PFSK-1 (cell line): ENCODE measurements around the gene XRCC4.

Experiments
- FOXP2 ChIP-seq: optimal IDR thresholded peaks from 2 replicates; pipeline ENCODE3; 2011; ENCODE audit warnings: borderline replicate concordance, control low read depth, inconsistent platforms; ENCODE audit not compliant: insufficient read depth; ENCODE audit errors: extremely low read length, extremely low read depth
- POLR2AphosphoS5 ChIP-seq: IDR thresholded peaks from 2 replicates; pipeline ENCODE4 v1.6.1; 2012; ENCODE audit warnings: low read depth, mild to moderate bottlenecking, control low read depth, low read length, moderate library complexity
- REST ChIP-seq, 2 experiments: IDR thresholded peaks; 2 replicates each; pipeline versions ENCODE4 v1.6.1 to v1.8.0; 2011 to 2012; ENCODE audit warnings: low read depth in 2 of 2, low read length in 2 of 2, control low read depth in 1 of 2, inconsistent platforms in 1 of 2, mild to moderate bottlenecking in 1 of 2, moderate library complexity in 1 of 2; ENCODE audit not compliant: insufficient read depth in 1 of 2
- SIN3A ChIP-seq: IDR thresholded peaks from 2 replicates; pipeline ENCODE4 v1.6.1; 2012; ENCODE audit warnings: mild to moderate bottlenecking, low read length, moderate library complexity, borderline replicate concordance; ENCODE audit not compliant: insufficient read depth
- TAF1 ChIP-seq: IDR thresholded peaks from 2 replicates; pipeline ENCODE4 v1.6.1; 2012; ENCODE audit warnings: low read length, control low read depth, borderline replicate concordance; ENCODE audit not compliant: insufficient read depth

Gene XRCC4

DNA sequence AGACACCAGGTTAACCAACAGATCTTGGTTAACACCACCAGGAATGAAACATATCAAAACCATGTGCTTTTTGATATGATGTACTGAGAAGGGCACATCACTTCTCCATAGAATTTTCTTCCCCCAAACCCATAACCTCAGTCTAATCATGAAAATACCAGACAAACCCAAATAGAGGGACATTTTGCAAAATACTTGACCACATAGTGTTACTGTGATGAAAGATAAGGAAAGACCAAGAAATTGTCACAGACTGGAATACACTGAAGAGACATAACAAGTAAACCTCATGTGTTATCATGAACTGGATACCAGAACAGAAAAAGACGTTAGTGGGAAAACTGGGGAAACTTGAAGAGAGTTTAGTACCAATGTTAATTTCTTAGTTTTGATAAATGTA is 319.3 kb downstream of the XRCC4 start:
- no peak for TF ChIP-seq FOXP2
- TF ChIP-seq SIN3A = no peak
- TF ChIP-seq TAF1 = no peak
- no peak for TF ChIP-seq POLR2AphosphoS5
- no peak for TF ChIP-seq REST (IDR thresholded peaks at IDR 0.05; ENCODE audit: insufficient read depth in 1 of 2, low read depth in 2 of 2, low read length in 2 of 2)

GRCh38 chr5:83397658-83398057 is 320.3 kb downstream of the XRCC4 start:
- no peak for TF ChIP-seq REST (IDR thresholded peaks at IDR 0.05; ENCODE audit: insufficient read depth in 1 of 2, low read depth in 2 of 2, low read length in 2 of 2)
- no peak for TF ChIP-seq FOXP2
- no peak for TF ChIP-seq TAF1
- TF ChIP-seq POLR2AphosphoS5 = no peak

DNA sequence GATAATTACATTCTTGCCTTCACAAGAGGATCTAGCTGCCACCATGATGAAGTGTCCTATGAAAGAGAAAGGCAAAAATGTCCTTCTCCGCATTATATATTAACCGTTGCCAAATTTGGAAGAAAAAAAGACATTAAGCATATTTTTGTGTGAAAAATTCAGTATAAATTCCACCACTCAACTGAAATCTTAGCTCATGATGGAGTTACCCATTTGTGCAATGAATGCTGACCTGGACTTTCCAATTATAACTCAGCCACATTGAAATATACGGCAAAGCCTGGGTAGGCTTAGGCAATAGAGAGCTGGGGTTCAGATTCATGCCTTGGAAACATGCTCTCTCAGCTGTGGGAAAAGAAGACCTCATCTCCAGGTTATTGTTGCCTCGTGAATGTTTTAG is 322.9 kb downstream of the XRCC4 start:
- TF ChIP-seq FOXP2 = no peak
- TF ChIP-seq REST (IDR thresholded peaks at IDR 0.05; ENCODE audit: insufficient read depth in 1 of 2, low read depth in 2 of 2, low read length in 2 of 2) = no peak
- no peak for TF ChIP-seq POLR2AphosphoS5
- no peak for TF ChIP-seq TAF1
- no peak for TF ChIP-seq SIN3A

DNA sequence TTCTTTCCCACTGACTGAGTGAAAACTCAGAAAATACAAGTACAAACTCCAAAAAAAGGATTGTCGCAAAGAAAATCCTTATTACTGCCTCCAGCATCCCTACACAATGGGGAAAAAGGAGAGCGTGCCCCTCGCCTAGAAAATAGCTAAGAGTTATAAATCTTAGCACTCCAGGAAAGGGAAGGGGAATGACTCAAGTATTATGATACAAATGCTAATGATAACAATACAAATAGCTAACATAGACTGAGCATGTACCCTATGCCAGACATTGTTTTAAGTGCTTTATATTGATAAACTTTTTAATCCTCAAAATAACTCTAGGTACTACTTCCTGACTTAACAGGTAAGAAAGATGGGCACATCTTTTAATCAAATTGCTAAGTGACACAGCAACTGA is 323.4 kb downstream of the XRCC4 start:
- no peak for TF ChIP-seq TAF1
- no peak for TF ChIP-seq POLR2AphosphoS5
- TF ChIP-seq FOXP2 = no peak

DNA sequence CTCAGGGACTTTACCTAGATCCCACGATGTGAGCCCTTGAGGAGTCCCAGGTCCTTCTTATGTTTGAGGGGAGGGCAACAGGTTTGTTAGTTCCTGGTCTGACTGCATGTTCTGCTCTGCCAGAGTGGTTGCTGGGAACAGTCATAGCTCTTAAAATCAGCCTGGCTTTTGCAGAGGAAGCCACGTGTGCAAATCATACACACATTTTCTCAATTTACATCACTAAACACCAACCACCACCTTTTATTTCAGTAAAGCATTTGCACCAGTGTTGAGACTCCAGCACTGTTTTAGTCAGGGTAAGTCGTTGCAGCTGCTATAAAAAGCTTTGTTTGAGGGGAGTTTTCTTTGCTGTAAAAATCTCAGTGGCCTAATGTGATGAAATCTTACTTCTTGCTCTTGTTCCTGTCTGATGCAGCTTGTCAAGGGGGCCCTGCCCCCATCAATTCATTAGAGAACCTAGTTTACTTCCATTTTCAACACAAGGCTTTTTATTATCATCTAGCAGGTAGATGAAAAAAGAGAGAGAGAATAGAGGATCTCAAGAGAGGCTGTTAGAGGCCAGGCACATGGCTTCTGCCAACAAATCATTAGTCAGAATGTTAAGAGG is 323.9 kb downstream of the XRCC4 start:
- TF ChIP-seq TAF1 (no peak), REST (IDR thresholded peaks at IDR 0.05; ENCODE audit: insufficient read depth in 1 of 2, low read depth in 2 of 2, low read length in 2 of 2) (no peak), SIN3A (no peak), POLR2AphosphoS5 (no peak), FOXP2 (no peak)
